SW 1271 (cell line): ENCODE results near the gene ATP5PB.

Experiments
- DNase-seq, 2 experiments: peaks; one replicate each; lab custom pipeline; 2025; lab: John Stamatoyannopoulos, UW

Gene ATP5PB

GRCh38 chr1:111448918-111449702 lies at the start of gene ATP5PB, which contains the start of gene WDR77:
Gene ATP5PB, plus strand, starts transcription at chr1:111449464. Its CDS starts 78 bp downstream, at chr1:111449542.
Gene WDR77, minus strand, starts transcription at chr1:111449256. Its CDS starts 87 bp downstream, at chr1:111449169.
- DNase-seq: peak; percentile 94 to 97

GRCh38 chr1:111399792-111400610 lies 49.3 kb upstream of the ATP5PB start:
- peak in 1 of 2 experiments; percentile 26 for DNase-seq

GRCh38 chr1:111402083-111402482 lies 47.2 kb upstream of the ATP5PB start:
- DNase-seq: no peak

- no peak for DNase-seq
These were observed 44.7 kb upstream of the ATP5PB start for GRCh38 chr1:111404588-111404987.

GRCh38 chr1:111406321-111406768 lies 42.9 kb upstream of the ATP5PB start:
- no peak for DNase-seq

GRCh38 chr1:111407301-111407700 lies 42.0 kb upstream of the ATP5PB start:
- DNase-seq: no peak

GRCh38 chr1:111412839-111413238 lies 36.4 kb upstream of the ATP5PB start:
- DNase-seq: no peak

GRCh38 chr1:111414756-111415155 lies 34.5 kb upstream of the ATP5PB start:
- no peak for DNase-seq

- no peak for DNase-seq
These were observed 33.8 kb upstream of the ATP5PB start for GRCh38 chr1:111415461-111415860.

GRCh38 chr1:111417755-111418154 lies 31.5 kb upstream of the ATP5PB start:
- DNase-seq: no peak

- no peak for DNase-seq
These were observed 30.2 kb upstream of the ATP5PB start for GRCh38 chr1:111419037-111419436.

GRCh38 chr1:111420377-111420776 lies 28.9 kb upstream of the ATP5PB start:
- no peak for DNase-seq

- no peak for DNase-seq
These were observed 26.5 kb upstream of the ATP5PB start for GRCh38 chr1:111422546-111423391.

- no peak for DNase-seq
These were observed 25.0 kb upstream of the ATP5PB start for GRCh38 chr1:111424281-111424680.

- no peak for DNase-seq
These were observed 12.5 kb upstream of the ATP5PB start for GRCh38 chr1:111436726-111437125.

GRCh38 chr1:111439461-111440351 lies 9.6 kb upstream of the ATP5PB start:
- DNase-seq: no peak

- no peak for DNase-seq
These were observed 7.6 kb upstream of the ATP5PB start for GRCh38 chr1:111441573-111442192.

GRCh38 chr1:111442457-111442856 lies 6.8 kb upstream of the ATP5PB start:
- no peak for DNase-seq

- DNase-seq: no peak
These were observed 5.2 kb upstream of the ATP5PB start for GRCh38 chr1:111444031-111444430.

- DNase-seq: no peak
These were observed 2.7 kb upstream of the ATP5PB start for GRCh38 chr1:111446546-111446945.
